ENCODE results near the gene DNMT1.

The DNMT1 gene

GRCh38 chr19:10224337-10224736, 29.6 kb upstream of the DNMT1 start:
- TF ChIP-seq FOXP2 (optimal IDR thresholded peaks at IDR 0.05; ENCODE audit: borderline replicate concordance, extremely low read depth, extremely low read length, insufficient read depth): no peak
- no peak for TF ChIP-seq POLR2AphosphoS5 (IDR thresholded peaks at IDR 0.05; ENCODE audit: low read depth, low read length)
- TF ChIP-seq TAF1 (IDR thresholded peaks at IDR 0.05; ENCODE audit: borderline replicate concordance, insufficient read depth, low read length): no peak
- no peak for TF ChIP-seq REST (IDR thresholded peaks at IDR 0.05; ENCODE audit: insufficient read depth in 1 of 2, low read depth in 2 of 2, low read length in 2 of 2)
- no peak for TF ChIP-seq SIN3A (IDR thresholded peaks at IDR 0.05; ENCODE audit: borderline replicate concordance, insufficient read depth, low read length)

GRCh38 chr19:10223488-10224213, 28.9 kb upstream of the DNMT1 start:
- TF ChIP-seq REST (IDR thresholded peaks at IDR 0.05; ENCODE audit: insufficient read depth in 1 of 2, low read depth in 2 of 2, low read length in 2 of 2) (no peak), TAF1 (IDR thresholded peaks at IDR 0.05; ENCODE audit: borderline replicate concordance, insufficient read depth, low read length) (no peak), POLR2AphosphoS5 (IDR thresholded peaks at IDR 0.05; ENCODE audit: low read depth, low read length) (no peak), SIN3A (IDR thresholded peaks at IDR 0.05; ENCODE audit: borderline replicate concordance, insufficient read depth, low read length) (no peak), FOXP2 (optimal IDR thresholded peaks at IDR 0.05; ENCODE audit: borderline replicate concordance, extremely low read depth, extremely low read length, insufficient read depth) (no peak)

- TF ChIP-seq SIN3A (IDR thresholded peaks at IDR 0.05; ENCODE audit: borderline replicate concordance, insufficient read depth, low read length): no peak
- TF ChIP-seq POLR2AphosphoS5 (IDR thresholded peaks at IDR 0.05; ENCODE audit: low read depth, low read length): no peak
- no peak for TF ChIP-seq TAF1 (IDR thresholded peaks at IDR 0.05; ENCODE audit: borderline replicate concordance, insufficient read depth, low read length)
- TF ChIP-seq REST (IDR thresholded peaks at IDR 0.05; ENCODE audit: insufficient read depth in 1 of 2, low read depth in 2 of 2, low read length in 2 of 2): no peak
- TF ChIP-seq FOXP2 (optimal IDR thresholded peaks at IDR 0.05; ENCODE audit: borderline replicate concordance, extremely low read depth, extremely low read length, insufficient read depth): no peak
These were observed 27.6 kb upstream of the DNMT1 start for GRCh38 chr19:10222201-10222890.

GRCh38 chr19:10220695-10221094, 25.9 kb upstream of the DNMT1 start:
- TF ChIP-seq TAF1 (IDR thresholded peaks at IDR 0.05; ENCODE audit: borderline replicate concordance, insufficient read depth, low read length) (no peak), FOXP2 (optimal IDR thresholded peaks at IDR 0.05; ENCODE audit: borderline replicate concordance, extremely low read depth, extremely low read length, insufficient read depth) (no peak), SIN3A (IDR thresholded peaks at IDR 0.05; ENCODE audit: borderline replicate concordance, insufficient read depth, low read length) (no peak), POLR2AphosphoS5 (IDR thresholded peaks at IDR 0.05; ENCODE audit: low read depth, low read length) (no peak), REST (IDR thresholded peaks at IDR 0.05; ENCODE audit: insufficient read depth in 1 of 2, low read depth in 2 of 2, low read length in 2 of 2) (no peak)

Measured in PFSK-1 (cell line).